MM.1S (cell line): ENCODE results near the gene PIAS4.

Experiments
- DNase-seq: peaks from one replicate; pipeline ENCODE4 v3.0.0-alpha.2; 2015
- H2AFZ ChIP-seq: fragments of 300-600 bp; sonication (generic); 2 replicates; pipeline ENCODE4 v1.6.0; 2016; ENCODE audit warnings: antibody characterized with exemption, low read length
- H3F3A ChIP-seq: fragments of 300-600 bp; sonication (generic); 2 replicates; pipeline ENCODE4 v1.6.1; 2016; ENCODE audit warnings: mild to moderate bottlenecking, antibody characterized with exemption, low read length, moderate library complexity, mixed read lengths; ENCODE audit not compliant: insufficient read depth
- H3K27ac ChIP-seq: fragments of 300-600 bp; sonication (generic); 2 replicates; pipeline ENCODE4 v1.5.1; 2016; ENCODE audit warnings: mild to moderate bottlenecking, low read length
- H3K27me3 ChIP-seq: fragments of 300-600 bp; sonication (generic); replicated peaks from 2 replicates; pipeline ENCODE4 v1.6.0; 2016; ENCODE audit warnings: low read length; ENCODE audit not compliant: insufficient read depth
- H3K36me3 ChIP-seq: fragments of 300-600 bp; sonication (generic); replicated peaks from 2 replicates; pipeline ENCODE4 v1.6.1; 2016; ENCODE audit warnings: mild to moderate bottlenecking, low read length, mixed read lengths; ENCODE audit not compliant: insufficient read depth
- H3K4me1 ChIP-seq: fragments of 300-600 bp; sonication (generic); 2 replicates; pipeline ENCODE4 v1.6.1; 2016; ENCODE audit warnings: low read length, mixed read lengths
- H3K4me2 ChIP-seq: fragments of 300-600 bp; sonication (generic); 2 replicates; pipeline ENCODE4 v1.6.0; 2016; ENCODE audit warnings: low read depth, low read length
- H3K4me3 ChIP-seq: fragments of 300-600 bp; sonication (generic); 2 replicates; pipeline ENCODE4 v1.5.1; 2016; ENCODE audit warnings: low read length, mixed read lengths
- H3K79me2 ChIP-seq: fragments of 300-600 bp; sonication (generic); 2 replicates; pipeline ENCODE4 v1.6.1; 2016; ENCODE audit warnings: mixed run types, low read length, mixed read lengths
- H3K9ac ChIP-seq: fragments of 300-600 bp; sonication (generic); 2 replicates; pipeline ENCODE4 v1.6.1; 2016; ENCODE audit warnings: low read length, mixed read lengths
- H3K9me2 ChIP-seq: fragments of 300-600 bp; sonication (generic); replicated peaks from 2 replicates; pipeline ENCODE4 v1.6.1; 2016; ENCODE audit warnings: mild to moderate bottlenecking, low read length, mixed read lengths; ENCODE audit not compliant: insufficient read depth
- H3K9me3 ChIP-seq: fragments of 300-600 bp; sonication (generic); replicated peaks from 2 replicates; pipeline ENCODE4 v1.6.1; 2016; ENCODE audit warnings: mild to moderate bottlenecking, low read length, mixed read lengths; ENCODE audit not compliant: insufficient read depth
- H4K20me1 ChIP-seq: fragments of 300-600 bp; sonication (generic); 2 replicates; pipeline ENCODE4 v1.6.1; 2016; ENCODE audit warnings: mild to moderate bottlenecking, low read length, moderate library complexity, mixed read lengths; ENCODE audit not compliant: insufficient read depth
- EZH2 ChIP-seq: fragments of 300-600 bp; sonication (generic); optimal IDR thresholded peaks from 2 replicates; pipeline ENCODE3; 2017; ENCODE audit warnings: low read depth, mild to moderate bottlenecking, antibody characterized with exemption, low read length, mixed read lengths
- EZH2phosphoT487 ChIP-seq: fragments of 300-600 bp; sonication (generic); IDR thresholded peaks from 2 replicates; pipeline ENCODE4 v1.6.1; 2018; ENCODE audit warnings: antibody characterized with exemption, low read length
- TF ChIP-seq, protein P1 (sequence below): fragments of 300-600 bp; sonication (generic); IDR thresholded peaks from 2 replicates; pipeline ENCODE4 v1.5.1; 2016; ENCODE audit warnings: antibody characterized with exemption, low read length, mixed read lengths

The PIAS4 gene

DNA sequence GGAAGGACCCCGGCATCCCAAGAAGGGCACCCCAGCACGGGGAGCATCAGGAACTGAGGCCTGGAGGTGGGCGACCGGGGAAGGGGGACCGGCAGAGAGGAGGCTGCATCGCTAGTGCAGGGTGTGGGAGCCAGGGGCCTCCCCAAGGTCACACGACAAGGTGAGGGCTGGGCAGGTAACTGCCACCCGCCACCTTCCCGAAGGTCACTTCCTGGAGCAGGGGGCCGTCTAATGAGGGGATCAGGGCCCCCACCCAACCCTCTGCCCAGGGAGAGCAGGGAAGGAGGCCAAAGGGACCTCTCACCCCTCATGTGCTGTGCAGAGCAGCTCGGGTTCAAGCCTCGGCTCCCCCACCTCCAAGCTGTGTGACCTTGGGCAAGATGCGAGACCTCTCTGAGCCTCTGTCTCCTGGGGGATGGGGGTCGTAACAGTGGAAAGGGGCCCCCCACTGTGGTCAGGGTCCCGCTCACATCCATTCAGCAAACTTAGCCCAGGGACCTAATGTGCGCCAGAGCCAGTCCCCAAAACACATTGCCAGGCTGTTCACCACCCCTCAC lies 53.2 kb downstream of the PIAS4 start:
- H4K20me1 ChIP-seq = peaks cover 57% of the 10 kb centered on the region
- H3K4me1 ChIP-seq = no peaks in the 10 kb centered on the region
- H3K9me3 ChIP-seq = no peaks in the 10 kb centered on the region
- H3K36me3 ChIP-seq = no peaks in the 10 kb centered on the region
- no peak overlapping the region for H3K9ac ChIP-seq
- H3K27me3 ChIP-seq = no peaks in the 10 kb centered on the region
- H3K79me2 ChIP-seq = peaks cover 94% of the 10 kb centered on the region
- H2AFZ ChIP-seq = no peak overlapping the region
- H3K27ac ChIP-seq = no peak overlapping the region
- no peaks in the 10 kb centered on the region for H3K9me2 ChIP-seq
- TF ChIP-seq EZH2phosphoT487 (no peak), EZH2 (no peak)
- TF ChIP-seq, protein P1, sequence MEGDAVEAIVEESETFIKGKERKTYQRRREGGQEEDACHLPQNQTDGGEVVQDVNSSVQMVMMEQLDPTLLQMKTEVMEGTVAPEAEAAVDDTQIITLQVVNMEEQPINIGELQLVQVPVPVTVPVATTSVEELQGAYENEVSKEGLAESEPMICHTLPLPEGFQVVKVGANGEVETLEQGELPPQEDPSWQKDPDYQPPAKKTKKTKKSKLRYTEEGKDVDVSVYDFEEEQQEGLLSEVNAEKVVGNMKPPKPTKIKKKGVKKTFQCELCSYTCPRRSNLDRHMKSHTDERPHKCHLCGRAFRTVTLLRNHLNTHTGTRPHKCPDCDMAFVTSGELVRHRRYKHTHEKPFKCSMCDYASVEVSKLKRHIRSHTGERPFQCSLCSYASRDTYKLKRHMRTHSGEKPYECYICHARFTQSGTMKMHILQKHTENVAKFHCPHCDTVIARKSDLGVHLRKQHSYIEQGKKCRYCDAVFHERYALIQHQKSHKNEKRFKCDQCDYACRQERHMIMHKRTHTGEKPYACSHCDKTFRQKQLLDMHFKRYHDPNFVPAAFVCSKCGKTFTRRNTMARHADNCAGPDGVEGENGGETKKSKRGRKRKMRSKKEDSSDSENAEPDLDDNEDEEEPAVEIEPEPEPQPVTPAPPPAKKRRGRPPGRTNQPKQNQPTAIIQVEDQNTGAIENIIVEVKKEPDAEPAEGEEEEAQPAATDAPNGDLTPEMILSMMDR = no peak
- H3K4me2 ChIP-seq = no peak overlapping the region
- no peak for DNase-seq
- H3K4me3 ChIP-seq = no peak overlapping the region
- no peaks in the 10 kb centered on the region for H3F3A ChIP-seq

DNA sequence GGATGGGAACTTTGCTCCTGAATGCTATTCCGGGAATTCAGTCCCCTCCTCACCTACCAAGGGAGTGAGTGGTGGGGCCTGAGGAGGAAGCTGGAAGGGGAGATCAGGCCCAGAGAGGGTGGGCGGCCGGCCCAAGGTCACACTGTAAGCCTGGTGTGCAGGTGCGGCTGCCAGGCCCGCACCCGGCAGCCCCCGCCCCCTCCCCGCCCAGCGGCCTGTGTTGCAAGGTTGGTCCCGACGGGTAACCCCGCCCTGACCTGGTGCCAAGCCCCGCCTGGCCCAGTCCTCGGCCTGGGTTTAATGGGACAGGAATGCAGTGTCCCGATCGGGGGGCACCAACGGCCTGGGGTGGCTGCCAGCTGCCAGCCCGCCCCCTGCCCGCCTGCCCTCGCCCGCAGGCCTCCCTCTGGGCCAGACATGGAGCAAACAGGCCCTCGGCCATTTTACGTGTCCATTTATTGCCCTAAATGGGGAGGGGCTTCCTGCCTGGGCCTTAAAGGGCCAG lies 53.7 kb downstream of the PIAS4 start:
- H3K9me3 ChIP-seq = no peaks in the 10 kb centered on the region
- H3K4me2 ChIP-seq = no peak overlapping the region
- H3K27me3 ChIP-seq = no peaks in the 10 kb centered on the region
- H3K4me1 ChIP-seq = no peaks in the 10 kb centered on the region
- H3K27ac ChIP-seq = no peak overlapping the region
- no peaks in the 10 kb centered on the region for H3F3A ChIP-seq
- TF ChIP-seq EZH2 (no peak), EZH2phosphoT487 (no peak)
- TF ChIP-seq, protein P1 = no peak
- H3K9ac ChIP-seq = no peak overlapping the region
- DNase-seq = no peak
- peaks cover 52% of the 10 kb centered on the region for H4K20me1 ChIP-seq
- no peak overlapping the region for H2AFZ ChIP-seq
- H3K79me2 ChIP-seq = peaks cover 88% of the 10 kb centered on the region
- no peaks in the 10 kb centered on the region for H3K9me2 ChIP-seq
- H3K4me3 ChIP-seq = no peak overlapping the region
- no peaks in the 10 kb centered on the region for H3K36me3 ChIP-seq

DNA sequence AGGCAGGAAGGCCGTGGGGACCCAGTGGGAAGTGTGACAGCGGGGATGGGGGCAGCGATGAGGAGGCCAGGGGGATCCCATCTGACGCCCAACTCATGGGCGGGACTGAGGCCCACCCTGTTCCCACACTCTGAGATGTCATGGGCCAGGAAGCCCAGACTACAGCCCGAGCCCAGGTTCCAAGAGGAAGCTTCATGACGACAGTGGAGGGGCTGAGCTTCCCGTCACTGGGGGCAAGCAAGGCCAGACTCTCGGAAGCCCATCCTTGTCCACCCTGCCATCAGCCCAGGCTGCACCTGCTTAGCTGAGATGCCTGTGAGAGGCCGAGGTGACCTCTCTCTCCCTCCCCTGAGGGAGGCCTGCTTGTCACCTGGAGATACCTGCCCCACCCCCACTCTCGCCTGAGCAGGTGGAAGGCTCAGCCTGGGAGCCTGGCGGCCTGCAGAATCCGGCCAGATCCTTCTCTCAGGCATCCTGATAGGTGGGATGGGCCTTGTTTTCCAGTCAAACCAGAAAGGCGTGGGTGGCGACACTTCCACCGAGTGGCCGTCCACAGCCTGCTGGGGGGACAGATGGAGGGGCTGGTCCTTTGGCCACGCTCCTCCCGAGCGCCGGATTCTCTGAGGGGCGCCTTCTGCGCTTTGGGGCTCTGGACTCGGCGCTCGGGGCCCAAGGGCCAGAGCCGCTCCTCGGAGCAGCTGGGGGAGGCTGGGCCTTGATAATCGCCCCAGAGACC lies 54.3 kb downstream of the PIAS4 start:
- no peak overlapping the region for H3K9ac ChIP-seq
- TF ChIP-seq EZH2phosphoT487 = no peak
- TF ChIP-seq, protein P1 = no peak
- no peak for TF ChIP-seq EZH2
- H3K36me3 ChIP-seq = no peaks in the 10 kb centered on the region
- no peak overlapping the region for H3K4me3 ChIP-seq
- no peaks in the 10 kb centered on the region for H3K9me2 ChIP-seq
- peaks cover 83% of the 10 kb centered on the region for H3K79me2 ChIP-seq
- H2AFZ ChIP-seq = no peak overlapping the region
- DNase-seq = no peak
- peaks cover 51% of the 10 kb centered on the region for H4K20me1 ChIP-seq
- H3K27ac ChIP-seq = no peak overlapping the region
- H3K4me1 ChIP-seq = no peaks in the 10 kb centered on the region
- no peaks in the 10 kb centered on the region for H3F3A ChIP-seq
- H3K27me3 ChIP-seq = no peaks in the 10 kb centered on the region
- no peak overlapping the region for H3K4me2 ChIP-seq
- H3K9me3 ChIP-seq = no peaks in the 10 kb centered on the region
